MM.1S (cell line): ENCODE data around the gene FUT2.

Experiments
- CTCF ChIP-seq: fragments of 300-600 bp; sonication (generic); IDR thresholded peaks from 2 replicates; pipeline ENCODE4 v1.5.1; 2016; ENCODE audit warnings: antibody characterized with exemption, low read length, mixed read lengths
- EZH2 ChIP-seq: fragments of 300-600 bp; sonication (generic); optimal IDR thresholded peaks from 2 replicates; pipeline ENCODE3; 2017; ENCODE audit warnings: low read depth, mild to moderate bottlenecking, antibody characterized with exemption, low read length, mixed read lengths
- EZH2phosphoT487 ChIP-seq: fragments of 300-600 bp; sonication (generic); IDR thresholded peaks from 2 replicates; pipeline ENCODE4 v1.6.1; 2018; ENCODE audit warnings: antibody characterized with exemption, low read length

- TF ChIP-seq CTCF: no peak
- no peak for TF ChIP-seq EZH2
- no peak for TF ChIP-seq EZH2phosphoT487
Observed at GRCh38 chr19:48735031-48735615, 39.4 kb downstream of the FUT2 start.
